HFFc6 (cell line): ENCODE measurements around the gene ZNF827. TPM values are rescaled to one million over a fixed set of nuclear protein-coding genes. Genes with fewer than 3 reads are reported as not detected.

Experiments used
- DNase-seq: peaks from one replicate; pipeline ENCODE4 v3.0.0-alpha.2; 2018
- H3K27ac Mint-ChIP-seq: 2 replicates; pipeline ENCODE4 v1.8.0; 2020; ENCODE audit warnings: mild to moderate bottlenecking, mixed read lengths
- H3K27me3 Mint-ChIP-seq: 2 replicates; pipeline ENCODE4 v1.8.0; 2021; ENCODE audit warnings: mild to moderate bottlenecking, moderate library complexity, mixed read lengths; ENCODE audit not compliant: insufficient read depth
- H3K36me3 Mint-ChIP-seq: 2 replicates; pipeline ENCODE4 v1.8.0; 2021; ENCODE audit warnings: low read depth, mixed read lengths
- H3K4me1 Mint-ChIP-seq: 2 replicates; pipeline ENCODE4 v1.8.0; 2020; ENCODE audit warnings: low read depth, mixed read lengths
- H3K4me3 Mint-ChIP-seq: 2 replicates; pipeline ENCODE4 v1.8.0; 2020; ENCODE audit warnings: mild to moderate bottlenecking, moderate library complexity, mixed read lengths
- H3K9me3 Mint-ChIP-seq: 2 replicates; pipeline ENCODE4 v1.8.0; 2020; ENCODE audit warnings: mild to moderate bottlenecking, mixed read lengths
- CTCF ChIP-seq: fragments of 200-600 bp; sonication (generic); IDR thresholded peaks from 2 replicates; pipeline ENCODE4 v1.5.0; 2021; ENCODE audit warnings: antibody characterized with exemption, mild to moderate bottlenecking
- total RNA-seq, 6 experiments: library from RNA; stranded (reverse); fragmentation: NEBNext Ultra II Directional; extraction: Animal tissue kit (Norgen Biotek cat#: 25700); gene quantifications; 2 replicates in 1 of 6; 3 replicates in 5 of 6; pipeline ENCODE4 v1.2.3, GENCODE V29; 2021

ZNF827 gene
- total RNA-seq, 6 experiments from 2014 or later: 15.8 to 22.4 (median 17.6) TPM

DNA sequence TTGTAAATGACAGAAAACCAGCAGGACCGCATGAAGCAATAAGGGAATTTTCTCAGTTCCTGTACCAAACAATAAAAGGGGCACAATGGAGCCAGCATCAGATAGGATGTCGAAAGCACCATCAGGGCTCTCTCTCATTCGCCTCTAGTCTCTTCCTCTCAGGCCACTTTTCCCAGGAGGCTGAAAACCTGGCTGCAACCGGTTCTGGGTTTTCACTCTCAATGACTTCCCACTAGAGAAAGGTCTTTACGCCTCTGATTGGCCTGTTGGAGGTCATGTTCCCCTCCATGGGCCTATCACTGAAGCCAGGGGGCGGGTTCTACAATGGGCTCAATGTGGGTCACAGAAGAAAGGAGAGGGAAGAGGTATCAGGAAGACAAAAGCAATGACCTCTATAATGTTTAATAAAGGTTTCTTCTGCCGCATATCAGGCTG, 29.3 kb downstream of the ZNF827 start:
- no peaks in the 10 kb centered on the region for H3K9me3 Mint-ChIP-seq
- TF ChIP-seq CTCF: no peak
- peaks cover 6% of the 10 kb centered on the region; the same call in 1 of the 2 replicates for H3K36me3 Mint-ChIP-seq
- peaks cover 34% of the 10 kb centered on the region for H3K4me1 Mint-ChIP-seq
- no peak overlapping the region for H3K27ac Mint-ChIP-seq
- no peak overlapping the region for H3K4me3 Mint-ChIP-seq
- DNase-seq: no peak
- no peaks in the 10 kb centered on the region for H3K27me3 Mint-ChIP-seq

GRCh38 chr4:145907812-145908211, 30.8 kb downstream of the ZNF827 start:
- Mint-ChIP-seq H3K4me1 (peaks cover 36% of the 10 kb centered on the region), H3K4me3 (no peak overlapping the region), H3K36me3 (peaks cover 6% of the 10 kb centered on the region), H3K27me3 (no peaks in the 10 kb centered on the region), H3K27ac (no peak overlapping the region), H3K9me3 (no peaks in the 10 kb centered on the region)
- no peak for DNase-seq
- TF ChIP-seq CTCF: no peak

DNA sequence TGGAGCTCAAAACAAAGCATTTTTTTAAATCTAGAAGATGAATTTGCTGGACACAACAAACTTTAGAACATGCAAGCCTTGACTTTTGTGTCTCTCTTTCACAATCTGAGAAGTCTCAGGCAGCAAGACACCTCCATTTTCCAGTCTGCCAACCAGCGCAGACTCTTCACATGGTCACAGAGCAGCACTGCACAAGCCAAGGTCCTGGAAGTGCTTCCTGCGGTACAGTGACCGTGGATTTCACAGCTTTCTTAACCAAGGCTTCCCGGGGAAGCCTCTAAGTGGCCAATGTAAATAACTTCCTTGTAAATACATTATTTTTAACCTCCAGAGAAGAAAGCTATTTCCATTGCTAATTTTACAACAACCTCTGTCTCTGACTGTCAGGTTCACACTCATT, 31.2 kb downstream of the ZNF827 start:
- no peak overlapping the region for H3K4me3 Mint-ChIP-seq
- peaks cover 6% of the 10 kb centered on the region for H3K36me3 Mint-ChIP-seq
- peaks cover 33% of the 10 kb centered on the region for H3K4me1 Mint-ChIP-seq
- H3K27ac Mint-ChIP-seq: no peak overlapping the region
- no peak for DNase-seq
- no peaks in the 10 kb centered on the region for H3K9me3 Mint-ChIP-seq
- no peaks in the 10 kb centered on the region for H3K27me3 Mint-ChIP-seq
- TF ChIP-seq CTCF: no peak

- no peak overlapping the region for H3K27ac Mint-ChIP-seq
- no peaks in the 10 kb centered on the region for H3K9me3 Mint-ChIP-seq
- no peak for DNase-seq
- H3K4me1 Mint-ChIP-seq: peaks cover 20% of the 10 kb centered on the region
- H3K27me3 Mint-ChIP-seq: no peaks in the 10 kb centered on the region
- no peak overlapping the region for H3K4me3 Mint-ChIP-seq
- H3K36me3 Mint-ChIP-seq: peaks cover 18% of the 10 kb centered on the region
- no peak for TF ChIP-seq CTCF
Observed at GRCh38 chr4:145904413-145905177, 34.0 kb downstream of the ZNF827 start.

- no peaks in the 10 kb centered on the region for H3K27me3 Mint-ChIP-seq
- H3K36me3 Mint-ChIP-seq: peaks cover 14% of the 10 kb centered on the region
- no peak overlapping the region for H3K4me3 Mint-ChIP-seq
- peaks cover 14% of the 10 kb centered on the region for H3K4me1 Mint-ChIP-seq
- H3K9me3 Mint-ChIP-seq: no peaks in the 10 kb centered on the region
- H3K27ac Mint-ChIP-seq: no peak overlapping the region
- no peak for DNase-seq
- no peak for TF ChIP-seq CTCF
Observed at GRCh38 chr4:145902522-145902921, 36.1 kb downstream of the ZNF827 start.
